ENCODE results near the gene IDUA. TPM values are rescaled to one million over a fixed set of nuclear protein-coding genes. Genes with fewer than 3 reads are reported as not detected.

The IDUA gene
- total RNA-seq, 4 donors from 2014 or later, result 10.4 to 23.1 (median 11.5) TPM

GRCh38 chr4:956531-957230 is 30.2 kb upstream of the IDUA start:
- intact Hi-C loops (cut with DNase I), result no loop called here
- DNase-seq (ENCODE audit: extremely low spot score), result no peak

GRCh38 chr4:957231-957580 is 29.6 kb upstream of the IDUA start:
- H3K9me3 ChIP-seq, result no peaks in the 10 kb centered on the region
- intact Hi-C loops (cut with DNase I), result no loop called here
- TF ChIP-seq EP300 (IDR thresholded peaks at IDR 0.05), result no peak
- no peak for TF ChIP-seq CTCF (IDR thresholded peaks at IDR 0.05)
- TF ChIP-seq POLR2AphosphoS5 (IDR thresholded peaks at IDR 0.05), result no peak
- TF ChIP-seq POLR2A (IDR thresholded peaks at IDR 0.05; ENCODE audit: low read depth), result no peak
- no peaks in the 10 kb centered on the region for H3K4me1 ChIP-seq
- 80% methylated on average over 8 of the region's 8 CpGs for WGBS
- peaks cover 12 to 96% (median 78%) of the 10 kb centered on the region in 4 donors for H3K36me3 ChIP-seq
- DNase-seq (ENCODE audit: extremely low spot score), result no peak
- H3K27ac ChIP-seq (replicated peaks in 1 of 4), result no peak overlapping the region
- no peaks in the 10 kb centered on the region for H3K27me3 ChIP-seq
- H3K4me3 ChIP-seq, result no peak overlapping the region

More at GRCh38 chr4:956531-957230, 30.2 kb upstream of the IDUA start:
- WGBS, result 84% methylated on average over 12 of the region's 14 CpGs
- Histone ChIP-seq H3K36me3 (peaks cover 7 to 96% (median 76%) of the 10 kb centered on the region in 4 donors), H3K27ac (replicated peaks in 1 of 4) (no peak overlapping the region), H3K9me3 (no peaks in the 10 kb centered on the region), H3K4me3 (no peak overlapping the region), H3K4me1 (no peaks in the 10 kb centered on the region), H3K27me3 (no peaks in the 10 kb centered on the region)
- TF ChIP-seq EP300 (IDR thresholded peaks at IDR 0.05) (no peak), CTCF (IDR thresholded peaks at IDR 0.05) (no peak), POLR2AphosphoS5 (IDR thresholded peaks at IDR 0.05) (no peak), POLR2A (IDR thresholded peaks at IDR 0.05; ENCODE audit: low read depth) (no peak)

GRCh38 chr4:957581-958313 is 29.1 kb upstream of the IDUA start:
- H3K27me3 ChIP-seq, result no peaks in the 10 kb centered on the region
- H3K4me3 ChIP-seq, result no peak overlapping the region
- no peak for TF ChIP-seq POLR2A (IDR thresholded peaks at IDR 0.05; ENCODE audit: low read depth)
- no peak for TF ChIP-seq EP300 (IDR thresholded peaks at IDR 0.05)
- TF ChIP-seq POLR2AphosphoS5 (IDR thresholded peaks at IDR 0.05), result no peak
- TF ChIP-seq CTCF (IDR thresholded peaks at IDR 0.05), result no peak
- WGBS, result 91% methylated on average over 43 of the region's 45 CpGs
- no peaks in the 10 kb centered on the region for H3K9me3 ChIP-seq
- peaks cover 13 to 98% (median 82%) of the 10 kb centered on the region in 4 donors for H3K36me3 ChIP-seq
- no peak for DNase-seq (ENCODE audit: extremely low spot score)
- intact Hi-C loops (cut with DNase I), result no loop called here
- no peaks in the 10 kb centered on the region for H3K4me1 ChIP-seq
- no peak overlapping the region for H3K27ac ChIP-seq (replicated peaks in 1 of 4)

- no peaks in the 10 kb centered on the region for H3K9me3 ChIP-seq
- intact Hi-C loops (cut with DNase I), result no loop called here
- H3K4me1 ChIP-seq, result no peaks in the 10 kb centered on the region
- no peak for TF ChIP-seq POLR2AphosphoS5 (IDR thresholded peaks at IDR 0.05)
- no peak for TF ChIP-seq EP300 (IDR thresholded peaks at IDR 0.05)
- TF ChIP-seq POLR2A (IDR thresholded peaks at IDR 0.05; ENCODE audit: low read depth), result no peak
- TF ChIP-seq CTCF (IDR thresholded peaks at IDR 0.05), result no peak
- H3K4me3 ChIP-seq, result no peak overlapping the region
- no peak overlapping the region for H3K27ac ChIP-seq (replicated peaks in 1 of 4)
- H3K27me3 ChIP-seq, result no peaks in the 10 kb centered on the region
- 92% methylated on average over 5 of the region's 17 CpGs for WGBS
- peaks cover 13 to 98% (median 80%) of the 10 kb centered on the region in 4 donors for H3K36me3 ChIP-seq
- no peak for DNase-seq (ENCODE audit: extremely low spot score)
These were observed 28.6 kb upstream of the IDUA start for GRCh38 chr4:958314-958665.
